Liver (tissue), 9 donors: Measurements from ENCODE around the gene NEK1. TPM values are rescaled to one million over a fixed set of nuclear protein-coding genes. Genes with fewer than 3 reads are reported as not detected.

Experiments
- DNase-seq: peaks from one replicate; pipeline ENCODE4 v3.0.0-alpha.2; 2017; ENCODE audit warnings: low spot score
- H3K27ac ChIP-seq, 2 donors: one replicate each; pipeline ENCODE4 v1.7.0; 2013; ENCODE audit warnings: inconsistent platforms in 2 of 2, low read length in 2 of 2, control low read depth in 1 of 2, low read depth in 1 of 2, mild to moderate bottlenecking in 1 of 2
- H3K27me3 ChIP-seq, 4 donors: one replicate each; pipeline versions ENCODE4 v1.6.1 to v1.7.0; 2013; ENCODE audit warnings: low read length in 3 of 4, inconsistent platforms in 1 of 4, mild to moderate bottlenecking in 1 of 4, moderate library complexity in 1 of 4; ENCODE audit not compliant: control insufficient read depth in 4 of 4, insufficient read depth in 4 of 4
- H3K36me3 ChIP-seq, 4 donors: one replicate each; pipeline versions ENCODE4 v1.6.1 to v1.7.0; 2013; ENCODE audit warnings: low read length in 3 of 4, mild to moderate bottlenecking in 3 of 4, low read depth in 1 of 4, moderate library complexity in 1 of 4; ENCODE audit not compliant: control insufficient read depth in 4 of 4, insufficient read depth in 3 of 4
- H3K4me1 ChIP-seq, 4 donors: one replicate each; pipeline versions ENCODE4 v1.6.1 to v1.7.0; 2013; ENCODE audit warnings: low read length in 3 of 4, mild to moderate bottlenecking in 3 of 4, moderate library complexity in 1 of 4; ENCODE audit not compliant: control insufficient read depth in 4 of 4, insufficient read depth in 4 of 4
- H3K4me3 ChIP-seq, 3 donors: one replicate each; pipeline versions ENCODE4 v1.6.1 to v1.7.0; 2013; ENCODE audit warnings: low read length in 3 of 3, control low read depth in 1 of 3, low read depth in 1 of 3, mild to moderate bottlenecking in 1 of 3
- H3K9ac ChIP-seq, 2 donors: one replicate each; pipeline ENCODE4 v1.7.0; 2013; ENCODE audit warnings: low read length in 2 of 2, mild to moderate bottlenecking in 2 of 2, moderate library complexity in 2 of 2, control low read depth in 1 of 2, low read depth in 1 of 2
- H3K9me3 ChIP-seq, 4 donors: one replicate each; pipeline versions ENCODE4 v1.6.1 to v1.7.0; 2013; ENCODE audit warnings: low read length in 3 of 4; ENCODE audit not compliant: control insufficient read depth in 4 of 4
- CTCF ChIP-seq: fragments of 150-350 bp; IDR thresholded peaks from 2 replicates; pipeline ENCODE4 v1.5.1; 2017; ENCODE audit warnings: improper control_type of control experiment, low read depth, low read length; ENCODE audit not compliant: missing input control
- EGR1 ChIP-seq, 2 donors: IDR thresholded peaks; 2 replicates each; pipeline ENCODE4 v1.6.1; 2016 to 2018; ENCODE audit warnings: antibody characterized with exemption in 2 of 2, low read depth in 2 of 2
- FOXA1 ChIP-seq: IDR thresholded peaks from 2 replicates; pipeline ENCODE4 v1.6.1; 2016; ENCODE audit warnings: antibody characterized with exemption
- FOXA2 ChIP-seq: IDR thresholded peaks from 2 replicates; pipeline ENCODE4 v1.6.1; 2016; ENCODE audit warnings: antibody characterized with exemption
- GABPA ChIP-seq, 2 donors: IDR thresholded peaks in 1 of 2; conservative IDR thresholded peaks in 1 of 2; 2 replicates each; pipeline ENCODE4 v1.6.1; 2016; ENCODE audit warnings: antibody characterized with exemption in 2 of 2, mild to moderate bottlenecking in 1 of 2, moderate library complexity in 1 of 2
- HNF4A ChIP-seq, 2 donors: conservative IDR thresholded peaks; 2 replicates each; pipeline ENCODE4 v1.6.1; 2016; ENCODE audit warnings: antibody characterized with exemption in 2 of 2, mild to moderate bottlenecking in 2 of 2
- HNF4G ChIP-seq: IDR thresholded peaks from 2 replicates; pipeline ENCODE4 v1.6.1; 2016; ENCODE audit warnings: antibody characterized with exemption
- JUND ChIP-seq, 2 donors: IDR thresholded peaks; 2 replicates each; pipeline ENCODE4 v1.6.1; 2016; ENCODE audit warnings: antibody characterized with exemption in 2 of 2
- NR2F2 ChIP-seq: IDR thresholded peaks from 2 replicates; pipeline ENCODE4 v1.6.1; 2016; ENCODE audit warnings: antibody characterized with exemption
- RAD21 ChIP-seq, 2 donors: IDR thresholded peaks; 2 replicates each; pipeline ENCODE4 v1.6.1; 2016; ENCODE audit warnings: antibody characterized with exemption in 2 of 2, mild to moderate bottlenecking in 2 of 2
- REST ChIP-seq: IDR thresholded peaks from 2 replicates; pipeline ENCODE4 v1.6.1; 2016; ENCODE audit warnings: antibody characterized with exemption, mild to moderate bottlenecking
- RXRA ChIP-seq, 2 donors: IDR thresholded peaks; 2 replicates each; pipeline ENCODE4 v1.6.1; 2017 to 2018; ENCODE audit warnings: antibody characterized with exemption in 2 of 2, mild to moderate bottlenecking in 1 of 2
- SP1 ChIP-seq: IDR thresholded peaks from 2 replicates; pipeline ENCODE4 v1.6.1; 2018; ENCODE audit warnings: antibody characterized with exemption, mild to moderate bottlenecking
- TAF1 ChIP-seq: conservative IDR thresholded peaks from 2 replicates; pipeline ENCODE4 v1.6.1; 2016; ENCODE audit warnings: antibody characterized with exemption, mild to moderate bottlenecking
- YY1 ChIP-seq: IDR thresholded peaks from 2 replicates; pipeline ENCODE4 v1.6.1; 2016; ENCODE audit warnings: antibody characterized with exemption, mild to moderate bottlenecking
- WGBS: extraction: QIAGEN DNeasy Blood & Tissue Kit; methylation state at CpG from one replicate; pipeline ENCODE4 v1.1.7; 2013; 5-methylcytosine and 5-hydroxymethylcytosine counted together
- polyA plus RNA-seq, 2 donors: library from polyadenylated mRNA; stranded (reverse) in 1 of 2; unstranded in 1 of 2; fragments of 200-250 nt in 1 of 2; fragments of >200 nt in 1 of 2; fragmentation: Nextera tagmentation in 1 of 2; extraction: Ambion mirVana in 1 of 2; gene quantifications; one replicate each; pipeline versions ENCODE4 v1.2.1 to v1.2.3, GENCODE V29; 2013 to 2015
- total RNA-seq, 2 donors: library from RNA; depleted of rRNA; stranded (reverse); fragments of >200 nt; gene quantifications; one replicate each; pipeline ENCODE4 v1.2.3, GENCODE V29; 2014
- TF ChIP-seq, protein P1 (sequence below): IDR thresholded peaks from 2 replicates; pipeline ENCODE4 v1.6.1; 2016; ENCODE audit warnings: antibody characterized with exemption
- TF ChIP-seq, protein P2 (sequence below): IDR thresholded peaks from 2 replicates; pipeline ENCODE4 v1.6.1; 2016; ENCODE audit warnings: antibody characterized with exemption
- TF ChIP-seq, protein P3 (sequence below): IDR thresholded peaks from 2 replicates; pipeline ENCODE4 v1.6.1; 2016; ENCODE audit warnings: antibody characterized with exemption
- donor health status: healthy.
- donor health status: healthy.
- donor health status: healthy.
- donor health status: healthy.
- donor health status: healthy.

The NEK1 gene
- total and polyA plus RNA-seq, 4 donors = 1.8 to 10.2 (median 5.3) TPM

DNA sequence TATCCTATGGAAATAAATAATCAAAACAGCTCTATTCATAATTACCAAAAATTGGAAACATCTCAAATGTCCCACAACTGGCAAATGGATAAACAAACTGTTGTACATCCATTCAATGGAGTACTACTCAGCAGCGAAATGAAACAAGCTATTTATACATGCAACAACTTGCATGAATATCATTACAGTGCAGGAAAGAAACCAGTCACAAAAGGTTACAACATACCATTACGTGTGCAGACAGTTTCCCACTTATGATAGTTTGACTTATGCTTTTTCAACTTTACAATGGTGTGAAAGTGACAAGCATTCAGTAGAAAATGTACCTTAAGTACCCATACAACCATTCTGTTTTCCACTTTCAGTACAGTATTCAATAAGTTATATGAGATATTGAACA, 82.3 kb downstream of the NEK1 start:
- Histone ChIP-seq H3K4me3 (no peak overlapping the region), H3K9ac (no peak overlapping the region), H3K36me3 (peaks cover 0 to 12% (median 7%) of the 10 kb centered on the region in 4 donors), H3K27me3 (no peaks in the 10 kb centered on the region), H3K27ac (no peak overlapping the region), H3K9me3 (no peaks in the 10 kb centered on the region), H3K4me1 (no peaks in the 10 kb centered on the region)
- WGBS = 90% methylated on average over 2 of the region's 2 CpGs
- no peak for DNase-seq
- TF ChIP-seq, protein P1, sequence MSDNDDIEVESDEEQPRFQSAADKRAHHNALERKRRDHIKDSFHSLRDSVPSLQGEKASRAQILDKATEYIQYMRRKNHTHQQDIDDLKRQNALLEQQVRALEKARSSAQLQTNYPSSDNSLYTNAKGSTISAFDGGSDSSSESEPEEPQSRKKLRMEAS = no peak
- no peak for TF ChIP-seq HNF4G
- TF ChIP-seq EGR1 (IDR thresholded peaks at IDR 0.05; ENCODE audit: low read depth in 2 of 2) = no peak
- no peak for TF ChIP-seq RXRA (IDR thresholded peaks at IDR 0.05)
- no peak for TF ChIP-seq CTCF
- TF ChIP-seq TAF1 = no peak
- no peak for TF ChIP-seq HNF4A (conservative IDR thresholded peaks at IDR 0.05)
- TF ChIP-seq, protein P2, sequence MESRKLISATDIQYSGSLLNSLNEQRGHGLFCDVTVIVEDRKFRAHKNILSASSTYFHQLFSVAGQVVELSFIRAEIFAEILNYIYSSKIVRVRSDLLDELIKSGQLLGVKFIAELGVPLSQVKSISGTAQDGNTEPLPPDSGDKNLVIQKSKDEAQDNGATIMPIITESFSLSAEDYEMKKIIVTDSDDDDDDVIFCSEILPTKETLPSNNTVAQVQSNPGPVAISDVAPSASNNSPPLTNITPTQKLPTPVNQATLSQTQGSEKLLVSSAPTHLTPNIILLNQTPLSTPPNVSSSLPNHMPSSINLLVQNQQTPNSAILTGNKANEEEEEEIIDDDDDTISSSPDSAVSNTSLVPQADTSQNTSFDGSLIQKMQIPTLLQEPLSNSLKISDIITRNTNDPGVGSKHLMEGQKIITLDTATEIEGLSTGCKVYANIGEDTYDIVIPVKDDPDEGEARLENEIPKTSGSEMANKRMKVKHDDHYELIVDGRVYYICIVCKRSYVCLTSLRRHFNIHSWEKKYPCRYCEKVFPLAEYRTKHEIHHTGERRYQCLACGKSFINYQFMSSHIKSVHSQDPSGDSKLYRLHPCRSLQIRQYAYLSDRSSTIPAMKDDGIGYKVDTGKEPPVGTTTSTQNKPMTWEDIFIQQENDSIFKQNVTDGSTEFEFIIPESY = no peak
- no peak for TF ChIP-seq SP1
- no peak for TF ChIP-seq REST
- TF ChIP-seq YY1 = no peak
- TF ChIP-seq GABPA (IDR thresholded peaks at IDR 0.05 in 1 of 2, conservative IDR thresholded peaks at IDR 0.05 in 1 of 2) = no peak
- no peak for TF ChIP-seq FOXA1
- no peak for TF ChIP-seq NR2F2
- no peak for TF ChIP-seq FOXA2
- no peak for TF ChIP-seq RAD21 (IDR thresholded peaks at IDR 0.05)
- no peak for TF ChIP-seq JUND (IDR thresholded peaks at IDR 0.05)

- H3K9me3 ChIP-seq = no peaks in the 10 kb centered on the region
- peaks cover 0 to 8% (median 3%) of the 10 kb centered on the region in 4 donors for H3K36me3 ChIP-seq
- no peak overlapping the region for H3K27ac ChIP-seq
- H3K4me3 ChIP-seq = no peak overlapping the region
- no peaks in the 10 kb centered on the region for H3K27me3 ChIP-seq
- H3K9ac ChIP-seq = no peak overlapping the region
- no peak for DNase-seq
- no peaks in the 10 kb centered on the region for H3K4me1 ChIP-seq
- TF ChIP-seq NR2F2 = no peak
- no peak for TF ChIP-seq EGR1 (IDR thresholded peaks at IDR 0.05; ENCODE audit: low read depth in 2 of 2)
- no peak for TF ChIP-seq CTCF
- TF ChIP-seq SP1 = no peak
- no peak for TF ChIP-seq RXRA (IDR thresholded peaks at IDR 0.05)
- TF ChIP-seq, protein P1 = no peak
- TF ChIP-seq FOXA1 = no peak
- TF ChIP-seq, protein P3, sequence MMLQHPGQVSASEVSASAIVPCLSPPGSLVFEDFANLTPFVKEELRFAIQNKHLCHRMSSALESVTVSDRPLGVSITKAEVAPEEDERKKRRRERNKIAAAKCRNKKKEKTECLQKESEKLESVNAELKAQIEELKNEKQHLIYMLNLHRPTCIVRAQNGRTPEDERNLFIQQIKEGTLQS = no peak
- no peak for TF ChIP-seq JUND (IDR thresholded peaks at IDR 0.05)
- TF ChIP-seq GABPA (IDR thresholded peaks at IDR 0.05 in 1 of 2, conservative IDR thresholded peaks at IDR 0.05 in 1 of 2) = no peak
- TF ChIP-seq YY1 = no peak
- no peak for TF ChIP-seq HNF4A (conservative IDR thresholded peaks at IDR 0.05)
- TF ChIP-seq HNF4G = no peak
Observed at GRCh38 chr4:169523796-169524195, 88.6 kb downstream of the NEK1 start.
